ENCODE results near the gene CREBBP.

CREBBP gene

GRCh38 chr16:3822366-3823045 is 58.0 kb downstream of the CREBBP start:
- DNase-seq, result no peak

DNA sequence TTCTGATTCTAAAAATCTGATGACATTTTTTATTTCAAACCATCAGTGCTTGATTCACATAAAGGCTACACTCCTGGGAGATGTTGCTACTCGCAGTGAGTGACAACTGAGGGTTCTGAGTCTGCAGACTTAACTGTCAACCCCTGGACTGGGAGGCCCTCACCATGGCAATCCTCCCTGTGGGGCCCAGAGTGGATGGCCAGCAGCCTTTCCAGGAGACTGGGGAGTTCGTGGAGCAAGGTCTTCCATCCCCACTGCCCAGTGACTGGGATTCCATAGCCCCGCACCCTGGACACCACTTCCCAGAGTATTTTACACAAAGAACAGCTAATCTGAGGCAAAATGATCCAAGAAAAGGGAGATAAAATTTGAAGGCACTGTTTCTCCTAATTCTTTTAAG is 59.3 kb downstream of the CREBBP start:
- DNase-seq, result no peak

DNA sequence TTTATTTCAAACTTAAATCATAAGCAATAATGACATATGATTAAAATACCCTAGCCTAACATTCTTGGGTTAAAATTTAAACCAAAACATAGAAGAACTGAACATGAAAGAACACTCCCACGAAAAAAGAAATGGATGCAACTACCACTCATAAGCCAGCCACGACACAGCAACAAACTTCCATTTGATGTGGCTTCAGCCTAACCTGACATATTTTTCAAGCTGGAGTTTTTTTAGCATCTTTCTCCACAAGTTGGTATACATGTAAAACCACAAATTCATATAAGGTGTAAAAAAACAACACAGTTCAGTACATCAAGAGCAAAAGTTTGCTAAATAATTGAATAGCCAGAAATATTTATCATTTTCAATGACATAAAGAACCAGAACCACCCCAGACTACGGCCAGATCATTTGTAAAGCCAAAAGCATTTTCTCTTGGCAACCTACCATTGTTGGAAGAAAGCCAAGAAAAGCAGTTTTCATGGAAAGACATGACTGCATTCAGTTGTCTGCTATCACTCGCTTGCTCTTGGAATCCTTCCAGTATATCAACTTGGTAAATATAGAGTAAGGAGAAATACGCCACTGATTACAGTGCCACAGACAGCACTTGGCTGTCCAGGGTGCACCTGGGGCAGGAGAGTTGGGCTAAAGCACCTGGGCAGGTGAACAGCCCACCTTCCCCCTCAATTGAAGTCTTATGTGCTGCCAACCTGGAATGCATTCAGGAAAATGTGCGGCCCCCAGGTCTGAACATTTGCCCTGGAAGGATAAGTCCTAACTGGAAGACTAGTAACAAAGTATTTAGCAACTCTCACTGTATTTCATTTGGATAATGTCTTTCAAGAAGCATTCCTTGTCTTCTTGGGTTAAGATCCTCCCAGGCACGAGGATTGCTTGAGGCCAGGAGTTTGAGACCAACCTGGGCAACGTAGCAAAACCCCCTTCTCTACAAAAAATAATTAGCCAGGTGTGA is 60.5 kb downstream of the CREBBP start:
- no peak for DNase-seq

- DNase-seq, result no peak
Observed at GRCh38 chr16:3819175-3819527, 61.4 kb downstream of the CREBBP start.

- no peak for DNase-seq
Observed at GRCh38 chr16:3816326-3816725, 64.2 kb downstream of the CREBBP start.

DNA sequence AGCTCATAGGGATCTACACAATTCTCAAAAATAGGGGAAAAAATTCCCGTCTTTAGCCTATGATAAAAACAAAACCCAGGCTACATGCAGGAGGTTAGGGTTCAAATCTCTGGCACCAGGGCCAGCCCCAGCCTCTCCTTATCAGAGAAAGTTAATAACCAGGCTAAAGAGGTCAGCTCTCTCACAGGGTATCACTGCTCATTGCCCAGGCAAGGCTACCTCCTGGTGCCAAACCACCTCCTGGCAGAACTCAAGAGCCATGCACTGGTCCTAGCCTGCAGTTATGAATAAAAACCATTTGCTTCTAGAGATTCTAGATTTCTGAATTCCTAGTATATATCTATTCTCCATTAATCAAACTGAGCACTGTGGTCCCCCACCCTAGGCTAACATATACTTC is 65.8 kb downstream of the CREBBP start:
- no peak for DNase-seq

- DNase-seq, result no peak
Observed at GRCh38 chr16:3812469-3813172, 67.9 kb downstream of the CREBBP start.

DNA sequence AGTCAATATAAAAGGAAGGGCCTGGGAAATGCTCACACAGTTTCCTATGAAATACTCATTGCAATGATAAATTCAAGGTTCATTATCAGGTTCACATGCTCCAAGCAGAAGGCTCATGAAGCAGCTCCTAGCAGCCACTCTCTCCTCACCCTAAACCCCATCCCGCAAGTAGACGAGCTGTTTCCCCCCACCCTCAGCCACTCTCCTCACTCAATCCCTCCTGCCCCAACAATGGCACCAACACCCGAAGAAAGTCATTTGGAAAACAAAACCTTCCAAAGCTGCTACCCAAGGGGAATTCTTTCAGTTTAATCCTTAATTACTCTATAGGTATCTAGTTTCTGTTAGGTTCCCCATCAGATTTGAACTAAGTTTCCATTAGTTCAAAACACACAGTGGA is 69.7 kb downstream of the CREBBP start:
- no peak for DNase-seq

- DNase-seq, result no peak
Observed at GRCh38 chr16:3810198-3810664, 70.3 kb downstream of the CREBBP start.

DNA sequence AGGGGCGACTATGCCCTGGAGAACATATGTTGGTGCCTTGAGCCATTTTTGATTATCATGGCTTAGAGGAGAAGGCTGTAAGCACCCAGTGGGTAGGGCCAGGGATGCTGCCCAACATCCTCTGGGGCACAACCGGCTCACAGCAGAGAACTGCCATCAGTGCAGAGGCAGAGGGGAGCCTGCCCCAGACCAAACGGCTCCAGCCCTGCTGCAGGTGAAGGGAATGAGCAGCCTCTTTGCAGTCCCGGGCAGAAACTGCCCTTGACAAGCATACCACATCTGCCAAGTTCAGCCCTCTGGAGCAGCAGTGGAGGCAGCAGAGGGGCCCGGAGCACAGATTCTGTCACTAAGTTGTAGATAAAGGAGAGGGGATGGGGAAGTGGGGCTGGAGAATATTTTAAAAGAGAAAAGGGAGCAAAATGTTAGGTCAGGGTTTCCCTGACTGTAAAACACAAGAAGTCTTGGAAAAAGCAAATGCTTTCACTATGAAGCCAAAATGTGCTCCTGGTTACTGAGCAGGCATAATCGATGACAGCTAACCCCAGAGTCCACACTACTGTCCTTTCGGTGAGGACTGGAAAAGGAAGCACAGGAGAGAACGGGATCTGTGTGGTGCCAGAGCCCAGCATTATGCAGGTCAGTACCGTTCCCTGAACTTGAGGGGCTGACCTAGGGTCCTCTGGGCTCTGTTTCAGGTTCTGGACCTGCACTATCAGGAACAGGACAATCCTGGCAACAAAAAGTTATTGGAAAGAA is 72.0 kb downstream of the CREBBP start:
- DNase-seq, result no peak

- no peak for DNase-seq
Observed at GRCh38 chr16:3807425-3808123, 72.9 kb downstream of the CREBBP start.

GRCh38 chr16:3804426-3805016 is 76.0 kb downstream of the CREBBP start:
- no peak for DNase-seq

- DNase-seq, result no peak
Observed at GRCh38 chr16:3800477-3801270, 79.8 kb downstream of the CREBBP start.

DNA sequence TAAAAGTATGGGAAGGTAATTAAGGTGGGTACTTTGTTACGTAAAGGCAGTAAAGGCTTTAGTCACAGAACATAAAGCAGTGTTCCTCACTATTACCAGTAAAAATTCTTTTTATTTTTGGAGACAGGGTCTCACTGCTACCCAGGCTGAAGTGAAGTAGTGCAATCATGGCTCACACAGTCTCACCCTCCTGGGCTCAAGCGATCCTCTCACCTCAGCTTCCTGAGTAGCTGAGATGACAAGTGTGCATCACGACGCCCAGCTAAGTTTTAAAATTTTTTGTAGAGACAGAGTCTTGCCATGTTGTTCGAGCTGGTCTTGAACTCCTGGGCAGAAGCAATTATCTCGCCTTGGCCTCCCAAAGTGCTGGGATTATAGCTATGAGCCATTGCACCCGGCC is 80.5 kb downstream of the CREBBP start:
- no peak for DNase-seq

DNA sequence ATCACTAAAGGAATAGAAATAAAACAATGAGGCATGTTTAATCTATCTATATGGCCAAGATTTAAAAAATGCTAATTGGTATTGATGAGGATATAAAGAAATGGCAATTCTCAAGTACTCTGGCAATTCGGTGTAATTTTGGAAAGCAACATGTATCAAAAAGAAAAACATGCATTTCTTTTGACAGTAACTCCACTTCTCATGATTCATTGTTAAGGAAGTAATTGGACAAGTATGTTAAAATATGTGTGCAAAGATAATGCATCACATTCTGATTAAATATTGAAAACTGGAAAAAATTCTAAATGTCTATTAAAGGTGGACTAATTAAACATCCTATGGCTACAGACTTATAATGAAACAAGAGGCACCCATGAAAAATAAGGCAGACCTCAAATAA is 81.2 kb downstream of the CREBBP start:
- DNase-seq, result no peak

- no peak for DNase-seq
Observed at GRCh38 chr16:3798838-3799237, 81.7 kb downstream of the CREBBP start.

GRCh38 chr16:3797904-3798811 is 82.4 kb downstream of the CREBBP start:
- DNase-seq, result no peak

GRCh38 chr16:3797473-3797872 is 83.0 kb downstream of the CREBBP start:
- no peak for DNase-seq

DNA sequence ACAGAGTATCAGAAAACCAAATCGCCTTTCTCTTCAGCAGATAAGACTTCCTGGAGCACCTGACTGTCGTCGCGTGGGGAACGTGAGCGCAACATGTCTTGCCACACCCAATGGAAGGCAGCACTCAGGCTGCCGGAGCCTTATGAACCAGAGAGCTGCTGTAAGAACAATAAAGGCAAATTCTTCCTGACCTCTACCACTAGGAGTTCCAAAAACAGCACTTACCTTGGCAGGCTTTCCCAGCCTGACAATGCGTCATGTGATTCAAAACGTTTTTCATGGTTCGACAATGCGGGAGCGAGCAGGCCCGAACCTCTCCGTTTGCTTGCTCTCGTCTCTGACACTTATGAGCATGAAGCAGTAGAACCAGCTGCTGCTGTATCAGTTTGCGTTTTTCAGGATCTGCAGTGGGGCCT is 87.3 kb downstream of the CREBBP start:
- no peak for DNase-seq

Data from activated T-cell treated with anti-CD3 and anti-CD28 coated beads, Interleukin-2, amount 50 U/mL, for 1 hour (primary cell).